OCI-LY3 (cell line): Measurements from ENCODE around the gene ATG7.

ENCODE experiments used
- EZH2phosphoT487 ChIP-seq: fragments of 200-600 bp; shearing (Covaris generic); IDR thresholded peaks from 2 replicates; pipeline ENCODE4 v1.6.1; 2018; ENCODE audit warnings: antibody characterized with exemption, mixed run types, low read depth
- TF ChIP-seq, protein P1 (sequence below): fragments of 200-600, 300-600 bp; sonication (generic); IDR thresholded peaks from 2 replicates; pipeline ENCODE4 v1.5.1; 2014; ENCODE audit warnings: antibody characterized with exemption, low read length, low read depth

DNA sequence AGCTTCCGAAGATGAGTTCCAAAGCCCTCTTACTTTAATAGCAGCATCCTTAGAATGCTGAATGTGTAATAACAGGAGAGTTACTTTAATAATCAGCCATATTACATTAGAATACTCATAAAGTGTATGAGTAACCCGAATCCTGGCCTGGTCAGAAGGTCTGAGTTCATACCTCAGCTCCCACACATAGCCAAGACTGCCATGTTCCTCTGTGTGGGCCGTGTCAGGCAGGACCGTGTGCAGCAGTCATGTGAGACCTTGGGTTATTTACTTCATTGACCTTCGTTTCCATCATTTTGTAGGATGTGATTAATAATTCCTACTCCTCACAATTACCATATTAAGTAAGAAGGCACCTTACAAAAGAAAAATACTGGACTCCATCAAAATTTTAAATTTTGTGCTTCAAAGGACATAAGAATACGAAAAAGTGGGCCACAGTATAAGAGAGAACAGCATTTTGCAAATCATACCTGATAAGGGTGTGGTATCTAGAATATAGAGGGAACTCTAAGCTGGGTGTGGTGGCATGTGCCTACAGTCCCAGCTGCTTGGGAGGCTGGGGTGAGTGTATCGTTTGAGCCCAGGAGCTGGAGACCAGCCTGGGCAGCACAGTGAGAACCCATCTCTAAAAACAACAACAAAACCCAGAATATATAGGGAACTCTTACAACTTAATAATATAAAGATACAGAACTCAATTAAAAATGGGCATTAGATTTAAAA lies 163.4 kb downstream of the ATG7 start:
- TF ChIP-seq, protein P1, sequence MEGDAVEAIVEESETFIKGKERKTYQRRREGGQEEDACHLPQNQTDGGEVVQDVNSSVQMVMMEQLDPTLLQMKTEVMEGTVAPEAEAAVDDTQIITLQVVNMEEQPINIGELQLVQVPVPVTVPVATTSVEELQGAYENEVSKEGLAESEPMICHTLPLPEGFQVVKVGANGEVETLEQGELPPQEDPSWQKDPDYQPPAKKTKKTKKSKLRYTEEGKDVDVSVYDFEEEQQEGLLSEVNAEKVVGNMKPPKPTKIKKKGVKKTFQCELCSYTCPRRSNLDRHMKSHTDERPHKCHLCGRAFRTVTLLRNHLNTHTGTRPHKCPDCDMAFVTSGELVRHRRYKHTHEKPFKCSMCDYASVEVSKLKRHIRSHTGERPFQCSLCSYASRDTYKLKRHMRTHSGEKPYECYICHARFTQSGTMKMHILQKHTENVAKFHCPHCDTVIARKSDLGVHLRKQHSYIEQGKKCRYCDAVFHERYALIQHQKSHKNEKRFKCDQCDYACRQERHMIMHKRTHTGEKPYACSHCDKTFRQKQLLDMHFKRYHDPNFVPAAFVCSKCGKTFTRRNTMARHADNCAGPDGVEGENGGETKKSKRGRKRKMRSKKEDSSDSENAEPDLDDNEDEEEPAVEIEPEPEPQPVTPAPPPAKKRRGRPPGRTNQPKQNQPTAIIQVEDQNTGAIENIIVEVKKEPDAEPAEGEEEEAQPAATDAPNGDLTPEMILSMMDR = no peak
- no peak for TF ChIP-seq EZH2phosphoT487
